ENCODE data around the gene KDELR3.

DNA sequence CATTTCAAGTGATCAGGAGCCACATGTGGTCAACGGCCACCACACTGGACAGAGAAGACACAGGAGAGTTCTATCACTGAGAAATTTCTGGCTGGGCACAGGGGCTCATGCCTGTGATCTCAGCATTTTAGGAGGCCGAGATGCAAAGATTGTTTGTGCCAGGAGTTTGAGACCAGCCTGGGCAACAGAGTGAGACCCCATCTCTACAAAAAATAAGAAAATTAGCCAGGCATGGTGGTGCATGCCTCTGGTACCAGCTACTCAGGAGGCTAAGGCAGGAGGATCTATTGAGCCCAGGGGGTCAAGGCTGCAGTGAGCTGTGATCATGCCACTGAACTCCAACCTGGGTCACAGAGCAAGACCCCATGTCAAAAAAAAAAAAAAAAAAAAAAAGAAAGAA is 39.2 kb upstream of the KDELR3 start:
- no peak for TF ChIP-seq POLR2A (IDR thresholded peaks at IDR 0.05; ENCODE audit: control extremely low read depth in 1 of 2, low read depth in 2 of 2, low read length in 2 of 2)
- no peak for TF ChIP-seq TEAD4 (IDR thresholded peaks at IDR 0.05; ENCODE audit: low read depth, low read length)
- TF ChIP-seq, protein P1, sequence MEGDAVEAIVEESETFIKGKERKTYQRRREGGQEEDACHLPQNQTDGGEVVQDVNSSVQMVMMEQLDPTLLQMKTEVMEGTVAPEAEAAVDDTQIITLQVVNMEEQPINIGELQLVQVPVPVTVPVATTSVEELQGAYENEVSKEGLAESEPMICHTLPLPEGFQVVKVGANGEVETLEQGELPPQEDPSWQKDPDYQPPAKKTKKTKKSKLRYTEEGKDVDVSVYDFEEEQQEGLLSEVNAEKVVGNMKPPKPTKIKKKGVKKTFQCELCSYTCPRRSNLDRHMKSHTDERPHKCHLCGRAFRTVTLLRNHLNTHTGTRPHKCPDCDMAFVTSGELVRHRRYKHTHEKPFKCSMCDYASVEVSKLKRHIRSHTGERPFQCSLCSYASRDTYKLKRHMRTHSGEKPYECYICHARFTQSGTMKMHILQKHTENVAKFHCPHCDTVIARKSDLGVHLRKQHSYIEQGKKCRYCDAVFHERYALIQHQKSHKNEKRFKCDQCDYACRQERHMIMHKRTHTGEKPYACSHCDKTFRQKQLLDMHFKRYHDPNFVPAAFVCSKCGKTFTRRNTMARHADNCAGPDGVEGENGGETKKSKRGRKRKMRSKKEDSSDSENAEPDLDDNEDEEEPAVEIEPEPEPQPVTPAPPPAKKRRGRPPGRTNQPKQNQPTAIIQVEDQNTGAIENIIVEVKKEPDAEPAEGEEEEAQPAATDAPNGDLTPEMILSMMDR (IDR thresholded peaks at IDR 0.05; ENCODE audit: control extremely low read depth in 1 of 3, insufficient read depth in 1 of 3, low read depth in 1 of 3, low read length in 3 of 3), result no peak
- TF ChIP-seq TAF1 (IDR thresholded peaks at IDR 0.05; ENCODE audit: low read depth, low read length), result no peak
- no peak for TF ChIP-seq EP300 (IDR thresholded peaks at IDR 0.05; ENCODE audit: borderline replicate concordance in 1 of 2, low read depth in 2 of 2, low read length in 2 of 2)
